Fibroblast of pulmonary artery (primary cell): Measurements from ENCODE around the gene TAPT1.

Source experiments
- DNase-seq: peaks from one replicate; pipeline ENCODE4 v3.0.0-alpha.2; 2010; ENCODE audit warnings: low read depth
- H3K4me3 ChIP-seq: replicated peaks from 2 replicates; pipeline ENCODE4 v1.5.1; 2011; ENCODE audit warnings: low read depth, mild to moderate bottlenecking, control low read depth, low read length, moderate library complexity
- CTCF ChIP-seq: IDR thresholded peaks from 2 replicates; pipeline ENCODE4 v1.5.1; 2011; ENCODE audit warnings: mild to moderate bottlenecking, control low read depth, low read length, inconsistent platforms; ENCODE audit errors: missing control alignments

TAPT1 gene

GRCh38 chr4:16248605-16249004, 22.3 kb upstream of the TAPT1 start:
- no peak overlapping the region for H3K4me3 ChIP-seq
- DNase-seq: no peak
- TF ChIP-seq CTCF: no peak

GRCh38 chr4:16245241-16245640, 19.0 kb upstream of the TAPT1 start:
- DNase-seq: no peak
- H3K4me3 ChIP-seq: no peak overlapping the region
- no peak for TF ChIP-seq CTCF

- TF ChIP-seq CTCF: no peak
Observed at GRCh38 chr4:16243285-16243684, 17.0 kb upstream of the TAPT1 start.

GRCh38 chr4:16240300-16240699, 14.0 kb upstream of the TAPT1 start:
- no peak for TF ChIP-seq CTCF
- no peak overlapping the region for H3K4me3 ChIP-seq
- DNase-seq: no peak

More at GRCh38 chr4:16243285-16243684, 17.0 kb upstream of the TAPT1 start:
- DNase-seq: no peak
- no peak overlapping the region for H3K4me3 ChIP-seq

- DNase-seq: no peak
- TF ChIP-seq CTCF: no peak
- H3K4me3 ChIP-seq: no peak overlapping the region
Observed at GRCh38 chr4:16239086-16239485, 12.8 kb upstream of the TAPT1 start.

GRCh38 chr4:16238327-16238726, 12.1 kb upstream of the TAPT1 start:
- DNase-seq: no peak
- H3K4me3 ChIP-seq: no peak overlapping the region
- no peak for TF ChIP-seq CTCF

- DNase-seq: no peak
- TF ChIP-seq CTCF: no peak
- H3K4me3 ChIP-seq: no peak overlapping the region
Observed at GRCh38 chr4:16237715-16238114, 11.4 kb upstream of the TAPT1 start.
